MCF 10A (cell line): ENCODE data around the gene RPTOR. TPM values are rescaled to one million over a fixed set of nuclear protein-coding genes. Genes with fewer than 3 reads are reported as not detected.

Source experiments
- BruUV-seq: library from RNA; stranded (reverse); fragments of 400-500 nt; replicated peaks from 2 replicates; lab custom pipeline; 2021; lab: Mats Ljungman, UMichigan
- CTCF ChIA-PET: fragments of 300-600 bp; sonication (Branson Sonifier 250); formaldehyde crosslinking; extraction: SDS; loops from one replicate; lab custom pipeline; 2021; ENCODE audit warnings: antibody characterized with exemption, inconsistent platforms; lab: Yijun Ruan, JAX
- POLR2A ChIA-PET: fragments of 300-600, 350-650 bp; sonication (Branson Sonifier 250); formaldehyde crosslinking; extraction: SDS; loops from one replicate; lab custom pipeline; 2020; ENCODE audit warnings: antibody characterized with exemption, inconsistent platforms; lab: Yijun Ruan, JAX
- DNase-seq: peaks from one replicate; pipeline ENCODE4 v3.0.0-alpha.2; 2018; ENCODE audit not compliant: unreplicated experiment
- H3K27ac Mint-ChIP-seq: one replicate; pipeline ENCODE4 v1.8.0; 2022; ENCODE audit warnings: mild to moderate bottlenecking, low read depth, mixed read lengths; ENCODE audit not compliant: unreplicated experiment
- H3K27me3 Mint-ChIP-seq: one replicate; pipeline ENCODE4 v1.8.0; 2022; ENCODE audit warnings: mixed read lengths; ENCODE audit not compliant: insufficient read depth, unreplicated experiment
- H3K36me3 Mint-ChIP-seq: one replicate; pipeline ENCODE4 v1.8.0; 2022; ENCODE audit warnings: mild to moderate bottlenecking, moderate library complexity, mixed read lengths; ENCODE audit not compliant: insufficient read depth, unreplicated experiment
- H3K4me1 Mint-ChIP-seq: one replicate; pipeline ENCODE4 v1.8.0; 2022; ENCODE audit warnings: mixed read lengths; ENCODE audit not compliant: insufficient read depth, unreplicated experiment
- H3K4me3 Mint-ChIP-seq: one replicate; pipeline ENCODE4 v1.8.0; 2022; ENCODE audit warnings: mild to moderate bottlenecking, moderate library complexity, mixed read lengths; ENCODE audit not compliant: unreplicated experiment
- H3K9me3 Mint-ChIP-seq: one replicate; pipeline ENCODE4 v1.8.0; 2022; ENCODE audit warnings: mixed read lengths; ENCODE audit not compliant: unreplicated experiment
- intact Hi-C: fragments of 100-400 bp; cut with micrococcal nuclease; formaldehyde crosslinking; loops from 2 replicates; pipeline ENCODE4 v1.14.1; 2022
- total RNA-seq: library from RNA; stranded (reverse); gene quantifications from 2 replicates; pipeline ENCODE4 v1.2.3, GENCODE V29; 2022
- TF ChIP-seq, protein P1 (sequence below): fragments of 200-600 bp; IDR thresholded peaks from one replicate; pipeline ENCODE4 v1.8.0; 2022; ENCODE audit warnings: antibody characterized with exemption, mild to moderate bottlenecking; ENCODE audit not compliant: unreplicated experiment

The RPTOR gene
- total RNA-seq, 1 experiment from 2014 or later: 41.3 TPM

DNA sequence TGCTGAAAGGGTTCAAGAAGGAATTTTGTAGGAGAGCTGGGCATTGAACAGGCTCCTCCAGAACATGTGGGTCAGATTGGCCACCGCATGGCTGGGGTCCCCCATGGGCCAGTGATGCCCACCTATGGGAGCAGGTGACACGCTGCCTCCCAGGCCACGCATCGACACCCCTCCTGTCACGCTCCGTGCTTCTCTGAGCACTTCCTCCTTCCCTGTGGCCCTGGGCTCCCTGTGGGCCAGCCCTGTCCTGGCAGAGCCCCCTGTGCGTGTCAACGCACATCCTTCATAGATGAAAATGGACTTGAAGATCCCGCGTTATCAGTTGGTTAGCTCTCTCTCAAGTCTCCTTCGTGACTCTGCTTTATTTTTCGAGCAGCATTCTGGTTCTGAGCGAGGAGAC, 160.3 kb downstream of the RPTOR start:
- peaks cover 11% of the 10 kb centered on the region for H3K9me3 Mint-ChIP-seq
- ChIA-PET POLR2A (no interaction called here), CTCF (no interaction called here)
- intact Hi-C loops: no loop called here
- no peak for DNase-seq
- peaks cover 18% of the 10 kb centered on the region for H3K4me1 Mint-ChIP-seq
- H3K27ac Mint-ChIP-seq: peak overlapping the region; percentile 40
- H3K4me3 Mint-ChIP-seq: no peak overlapping the region
- peaks cover 2% of the 10 kb centered on the region for H3K36me3 Mint-ChIP-seq
- no TSS peak for BruUV-seq
- no peaks in the 10 kb centered on the region for H3K27me3 Mint-ChIP-seq
- TF ChIP-seq, protein P1, sequence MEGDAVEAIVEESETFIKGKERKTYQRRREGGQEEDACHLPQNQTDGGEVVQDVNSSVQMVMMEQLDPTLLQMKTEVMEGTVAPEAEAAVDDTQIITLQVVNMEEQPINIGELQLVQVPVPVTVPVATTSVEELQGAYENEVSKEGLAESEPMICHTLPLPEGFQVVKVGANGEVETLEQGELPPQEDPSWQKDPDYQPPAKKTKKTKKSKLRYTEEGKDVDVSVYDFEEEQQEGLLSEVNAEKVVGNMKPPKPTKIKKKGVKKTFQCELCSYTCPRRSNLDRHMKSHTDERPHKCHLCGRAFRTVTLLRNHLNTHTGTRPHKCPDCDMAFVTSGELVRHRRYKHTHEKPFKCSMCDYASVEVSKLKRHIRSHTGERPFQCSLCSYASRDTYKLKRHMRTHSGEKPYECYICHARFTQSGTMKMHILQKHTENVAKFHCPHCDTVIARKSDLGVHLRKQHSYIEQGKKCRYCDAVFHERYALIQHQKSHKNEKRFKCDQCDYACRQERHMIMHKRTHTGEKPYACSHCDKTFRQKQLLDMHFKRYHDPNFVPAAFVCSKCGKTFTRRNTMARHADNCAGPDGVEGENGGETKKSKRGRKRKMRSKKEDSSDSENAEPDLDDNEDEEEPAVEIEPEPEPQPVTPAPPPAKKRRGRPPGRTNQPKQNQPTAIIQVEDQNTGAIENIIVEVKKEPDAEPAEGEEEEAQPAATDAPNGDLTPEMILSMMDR: no peak

DNA sequence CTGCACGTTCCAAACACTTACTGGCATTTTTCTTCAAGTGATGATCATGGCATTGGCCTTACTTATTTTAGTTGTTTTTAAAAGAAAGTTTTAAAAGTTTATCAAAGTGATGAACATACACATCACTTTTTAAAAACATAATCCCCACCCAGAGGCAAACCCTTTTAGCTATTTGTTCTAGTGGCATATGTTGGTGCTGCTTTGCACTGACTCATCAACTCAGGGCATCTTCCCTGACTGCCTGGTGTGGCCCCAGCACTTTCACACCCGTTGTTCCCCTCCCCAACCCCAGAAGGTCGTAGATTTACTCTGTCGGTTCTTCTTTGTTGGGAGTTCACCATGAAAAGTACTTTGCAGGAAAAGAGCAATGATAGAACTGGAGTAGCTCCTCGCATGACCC, 161.3 kb downstream of the RPTOR start:
- H3K36me3 Mint-ChIP-seq: peaks cover 4% of the 10 kb centered on the region
- POLR2A ChIA-PET: interaction anchor here (0.6 kb wide), 1 partner anchor 89 kb away, joined by 3 read pairs; no protein-coding TSS in a partner anchor
- intact Hi-C loops: no loop called here
- peaks cover 18% of the 10 kb centered on the region for H3K4me1 Mint-ChIP-seq
- H3K4me3 Mint-ChIP-seq: no peak overlapping the region
- TF ChIP-seq, protein P1: no peak
- BruUV-seq: no TSS peak
- DNase-seq: no peak
- H3K9me3 Mint-ChIP-seq: no peaks in the 10 kb centered on the region
- peak overlapping the region; percentile 27 for H3K27ac Mint-ChIP-seq
- H3K27me3 Mint-ChIP-seq: no peaks in the 10 kb centered on the region
- CTCF ChIA-PET: no interaction called here

DNA sequence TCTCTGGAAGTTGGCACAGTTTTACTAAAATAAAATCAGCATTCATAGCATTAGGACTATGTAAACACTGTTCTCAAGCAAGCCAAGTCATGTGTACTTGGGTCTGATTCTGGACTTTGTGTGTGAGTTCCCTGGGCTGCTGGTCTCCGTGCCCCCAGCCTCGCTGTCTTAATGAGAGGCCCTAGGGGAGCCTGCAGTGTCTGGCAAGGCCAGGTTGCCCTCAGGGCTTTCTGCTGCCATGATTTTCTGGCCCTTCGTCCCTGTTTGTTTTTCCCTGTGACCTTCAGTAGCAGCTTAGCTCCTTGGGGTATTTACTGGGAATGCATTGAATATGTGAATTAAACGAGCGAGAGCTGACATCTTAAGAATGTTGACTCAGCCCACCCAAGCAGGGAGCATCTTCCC, 161.8 kb downstream of the RPTOR start:
- Mint-ChIP-seq H3K4me1 (peaks cover 18% of the 10 kb centered on the region), H3K27ac (peak overlapping the region; percentile 27), H3K36me3 (peaks cover 4% of the 10 kb centered on the region), H3K27me3 (no peaks in the 10 kb centered on the region), H3K4me3 (no peak overlapping the region), H3K9me3 (no peaks in the 10 kb centered on the region)
- intact Hi-C loops: no loop called here
- TF ChIP-seq, protein P1: no peak
- no TSS peak for BruUV-seq
- ChIA-PET POLR2A (interaction anchor here (1.0 kb wide), 1 partner anchor 14 kb away, joined by 3 read pairs; no protein-coding TSS in a partner anchor), CTCF (no interaction called here)
- no peak for DNase-seq

DNA sequence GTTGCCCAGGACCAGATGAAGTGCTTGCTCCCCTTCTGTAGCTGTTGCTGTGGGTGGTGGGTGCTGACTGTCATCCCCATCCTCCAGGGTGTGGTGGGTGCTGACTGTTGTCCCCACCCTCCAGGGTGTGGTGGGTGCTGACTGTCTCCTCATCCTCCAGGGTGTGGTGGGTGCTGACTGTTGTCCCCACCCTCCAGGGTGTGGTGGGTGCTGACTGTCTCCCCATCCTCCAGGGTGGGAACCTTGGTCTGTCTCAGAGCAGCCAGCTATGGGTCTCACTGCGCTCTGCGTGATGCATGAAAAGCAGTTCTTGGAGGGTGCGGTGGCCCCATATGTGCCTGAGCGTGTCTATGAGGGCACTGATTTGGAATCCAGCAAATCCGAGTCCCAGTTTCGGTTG, 163.8 kb downstream of the RPTOR start:
- H3K4me3 Mint-ChIP-seq: no peak overlapping the region
- CTCF ChIA-PET: no interaction called here
- POLR2A ChIA-PET: no interaction called here

More for the DNA sequence above, 163.8 kb downstream of the RPTOR start:
- H3K36me3 Mint-ChIP-seq: peaks cover 11% of the 10 kb centered on the region
- TF ChIP-seq, protein P1: no peak
- no peak overlapping the region for H3K27ac Mint-ChIP-seq
- no peaks in the 10 kb centered on the region for H3K9me3 Mint-ChIP-seq
- no peaks in the 10 kb centered on the region for H3K27me3 Mint-ChIP-seq
- intact Hi-C loops: no loop called here
- DNase-seq: no peak
- H3K4me1 Mint-ChIP-seq: peaks cover 24% of the 10 kb centered on the region
- no TSS peak for BruUV-seq
